ENCODE measurements around the gene CFAP92.

The CFAP92 gene

GRCh38 chr3:128993461-128994172, at the start of gene CFAP92:
Gene CFAP92, minus strand, starts transcription at chr3:128994076. Its CDS starts 772 bp downstream, at chr3:128993304.
- peak; percentile 58 for DNase-seq

GRCh38 chr3:129040579-129041300, 46.9 kb upstream of the CFAP92 start:
- no peak for DNase-seq

GRCh38 chr3:129040039-129040336, 46.1 kb upstream of the CFAP92 start:
- no peak for DNase-seq

- DNase-seq = no peak
Measured at GRCh38 chr3:129039271-129040038, 45.6 kb upstream of the CFAP92 start.

- no peak for DNase-seq
Measured at GRCh38 chr3:129038121-129038855, 44.4 kb upstream of the CFAP92 start.

GRCh38 chr3:129037093-129037419, 43.2 kb upstream of the CFAP92 start:
- DNase-seq = no peak

GRCh38 chr3:129036222-129037092, 42.6 kb upstream of the CFAP92 start:
- DNase-seq = no peak

GRCh38 chr3:129035360-129036221, 41.7 kb upstream of the CFAP92 start:
- no peak for DNase-seq

GRCh38 chr3:129034642-129035041, 40.8 kb upstream of the CFAP92 start:
- no peak for DNase-seq

- DNase-seq = no peak
Measured at GRCh38 chr3:129033633-129034321, 39.9 kb upstream of the CFAP92 start.

- no peak for DNase-seq
Measured at GRCh38 chr3:129033151-129033550, 39.3 kb upstream of the CFAP92 start.

GRCh38 chr3:129032716-129033115, 38.8 kb upstream of the CFAP92 start:
- no peak for DNase-seq

GRCh38 chr3:129031476-129032215, 37.8 kb upstream of the CFAP92 start:
- DNase-seq = no peak

- no peak for DNase-seq
Measured at GRCh38 chr3:129030611-129031010, 36.7 kb upstream of the CFAP92 start.

GRCh38 chr3:129028866-129029265, 35.0 kb upstream of the CFAP92 start:
- no peak for DNase-seq

GRCh38 chr3:129027544-129027880, 33.6 kb upstream of the CFAP92 start:
- no peak for DNase-seq

GRCh38 chr3:129026728-129027543, 33.1 kb upstream of the CFAP92 start:
- peak; percentile 74 for DNase-seq

GRCh38 chr3:129025691-129026435, 32.0 kb upstream of the CFAP92 start:
- no peak for DNase-seq
